Urothelium cell line (cell line): ENCODE results near the gene SMS.
A peak's percentile ranks its signal among the peaks of the same experiment; 100 is the strongest.
"Not testable (repeated sequence)": the region's sequence is repeated elsewhere in the genome, so short reads cannot be mapped to it uniquely, and the experiment has no call there.

Experiments
- DNase-seq: peaks from one replicate; pipeline ENCODE4 v3.0.0; 2011; ENCODE audit warnings: low spot score, mixed read lengths
- FAIRE-seq: peaks from 2 replicates; lab custom pipeline; 2011; peaks lifted over from hg19 to GRCh38; lab: Jason Lieb, UNC

SMS gene

DNA sequence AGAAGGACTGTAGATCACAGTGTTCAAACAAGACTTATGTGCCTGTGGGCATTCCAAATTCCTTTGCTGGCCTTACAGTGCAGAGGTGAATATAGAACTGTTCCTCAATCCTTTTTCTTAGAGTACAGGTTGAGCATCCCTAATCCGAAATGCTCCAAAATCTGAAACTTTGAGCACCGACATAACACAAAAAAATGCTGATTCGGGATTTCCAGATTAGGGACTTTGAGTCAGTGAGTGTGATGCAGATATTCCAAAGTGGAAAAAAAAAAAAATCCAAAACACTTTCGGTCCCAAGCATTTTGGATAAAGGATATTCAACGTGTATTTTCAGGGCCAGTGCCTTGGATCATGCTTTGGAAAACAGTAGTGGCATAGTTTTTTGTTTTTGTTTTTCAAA lies 9.2 kb downstream of the SMS start:
- FAIRE-seq (no peak), DNase-seq (no peak)

DNA sequence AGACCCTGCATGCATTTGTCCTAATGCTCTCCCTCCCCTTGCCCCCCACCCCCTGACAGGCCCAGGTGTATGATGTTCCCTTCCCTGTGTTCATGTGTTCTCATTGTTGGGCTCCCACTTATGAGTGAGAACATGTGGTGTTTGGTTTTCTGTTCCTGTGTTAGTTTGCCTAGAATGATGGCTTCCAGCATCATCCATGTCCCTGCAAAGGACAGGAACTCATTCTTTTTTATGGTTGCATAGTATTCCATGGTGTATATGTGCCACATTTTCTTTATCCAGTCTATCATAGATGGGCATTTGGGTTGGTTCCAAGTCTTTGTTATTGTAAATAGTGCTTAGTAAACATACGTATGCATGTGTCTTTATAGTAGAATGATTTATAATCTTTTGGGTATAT lies 10.0 kb downstream of the SMS start:
- DNase-seq, FAIRE-seq: not testable (repeated sequence)

DNA sequence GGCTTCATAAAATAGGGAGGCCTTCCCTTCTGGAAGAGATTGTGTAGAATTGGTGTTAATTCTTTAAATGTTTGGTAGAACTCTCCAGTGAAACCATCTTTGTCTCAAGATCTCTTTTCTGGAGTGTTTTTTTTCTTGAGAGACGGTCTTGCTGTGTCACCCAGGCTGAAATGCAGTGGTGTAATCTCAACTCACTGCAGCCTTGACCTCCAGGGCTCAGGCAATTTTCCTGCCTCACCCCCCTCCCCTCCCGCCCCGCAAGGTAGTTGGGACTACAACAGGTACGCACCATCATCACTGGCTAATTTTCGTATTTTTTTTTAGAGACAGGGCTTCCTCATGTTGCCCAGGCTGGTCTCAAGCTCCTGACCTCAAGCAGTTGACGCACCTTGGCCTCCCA lies 12.1 kb downstream of the SMS start:
- FAIRE-seq, result no peak
- no peak for DNase-seq

DNA sequence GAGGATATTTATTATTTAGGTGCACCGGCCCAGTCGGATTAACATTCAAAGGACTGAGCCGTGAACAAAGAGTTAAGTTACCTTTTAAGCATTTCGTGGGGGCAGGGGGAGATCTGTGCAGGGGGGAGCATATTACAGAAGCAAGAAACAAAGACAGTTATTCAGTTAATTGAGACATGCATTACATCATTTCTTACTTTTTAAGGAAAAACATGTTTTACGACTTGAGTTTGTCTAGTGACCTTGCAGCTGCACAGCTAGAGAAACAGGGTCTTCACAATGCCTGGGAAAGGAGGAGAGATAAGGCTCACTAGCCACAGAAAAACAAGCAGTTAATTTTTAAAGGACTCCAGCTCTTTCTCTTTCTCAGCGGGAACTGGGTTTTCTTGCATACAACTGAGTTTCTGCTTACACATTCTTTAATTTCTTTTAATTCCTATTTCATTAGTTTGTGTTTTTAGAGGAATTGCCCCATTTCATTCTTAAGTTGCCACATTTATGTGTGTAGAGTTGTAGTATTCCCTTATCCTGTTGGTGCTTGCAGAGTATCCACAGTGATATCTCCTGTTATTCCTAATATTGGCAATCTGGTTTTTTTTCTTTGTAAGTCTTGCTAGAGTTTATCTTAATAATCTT lies 12.8 kb downstream of the SMS start:
- DNase-seq, FAIRE-seq: not testable (repeated sequence)

DNA sequence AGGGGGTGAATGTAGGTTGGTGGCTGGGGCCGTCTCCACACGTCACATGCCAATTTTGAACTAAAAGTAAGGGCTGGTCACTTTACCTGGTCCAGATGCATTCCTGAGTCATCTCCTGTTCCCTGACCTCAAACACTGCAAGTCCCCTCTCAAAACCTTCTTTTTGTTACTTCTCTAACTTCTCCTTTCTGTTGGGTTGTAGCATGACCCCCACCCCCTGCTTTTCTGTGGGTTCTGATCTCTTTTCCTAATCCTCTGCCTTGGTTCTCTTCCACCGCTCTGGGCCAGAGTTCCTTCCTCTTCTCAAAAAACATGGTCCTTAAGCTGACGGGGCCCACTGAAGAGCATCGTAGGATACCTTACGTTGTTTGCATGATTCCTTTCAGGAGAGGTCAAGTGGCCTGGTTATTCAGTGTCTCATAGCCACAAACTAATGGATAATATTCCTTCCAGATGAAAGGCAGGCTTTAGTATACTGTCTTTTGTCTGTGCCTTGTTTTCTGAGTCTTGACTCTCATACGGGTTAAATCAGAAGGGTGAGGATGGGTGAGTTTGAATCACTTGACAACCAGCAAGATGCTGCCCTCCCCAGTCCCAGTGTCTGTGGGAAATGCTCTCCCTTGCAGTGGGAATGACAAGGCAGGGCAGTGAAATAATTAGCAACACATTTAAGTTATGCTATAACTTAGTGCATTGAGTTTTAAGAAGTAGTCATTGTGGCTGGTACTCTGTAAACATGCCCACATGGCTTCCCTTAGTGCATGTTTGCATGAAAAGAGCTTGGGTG lies 15.1 kb downstream of the SMS start:
- no peak for DNase-seq
- no peak for FAIRE-seq

DNA sequence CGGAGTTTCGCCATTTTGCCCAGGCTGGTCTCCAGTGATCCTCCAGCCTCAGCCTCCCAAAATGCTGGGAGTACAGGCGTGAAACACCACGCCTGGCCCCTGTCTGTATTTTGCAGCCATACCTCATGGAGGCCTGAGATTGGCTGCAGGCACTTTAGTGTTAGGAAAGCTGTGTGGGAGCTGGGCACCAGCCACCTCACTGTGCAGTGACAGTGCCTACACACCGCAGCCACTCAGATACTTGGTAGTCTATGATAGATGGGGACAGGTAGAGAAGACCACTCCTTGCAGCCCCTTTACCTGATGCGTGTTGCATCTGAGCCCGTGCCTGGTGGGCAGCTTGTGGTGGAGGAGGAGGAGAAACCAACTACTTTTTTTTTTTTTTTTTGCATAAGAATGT lies 16.3 kb downstream of the SMS start:
- FAIRE-seq, result no peak
- no peak for DNase-seq

DNA sequence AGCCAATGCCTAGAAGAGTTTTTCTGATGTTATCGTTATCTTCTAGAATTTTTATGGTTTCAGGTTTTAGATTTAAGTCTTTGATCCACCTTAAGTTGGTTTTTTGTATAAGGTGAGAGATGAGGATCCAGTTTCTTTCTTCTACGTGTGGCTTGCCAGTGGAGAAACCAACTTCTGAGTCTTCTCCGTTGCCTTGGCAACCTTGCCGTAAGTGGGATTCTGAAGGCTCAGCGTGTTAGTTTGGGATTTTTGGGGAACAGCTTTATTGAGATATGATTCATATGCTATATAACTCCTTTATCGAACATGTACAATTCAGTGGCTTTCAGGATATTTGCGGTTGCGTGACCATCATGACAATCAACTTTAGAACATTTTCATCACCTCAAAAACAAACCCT lies 17.7 kb downstream of the SMS start:
- FAIRE-seq (no peak), DNase-seq (no peak)

DNA sequence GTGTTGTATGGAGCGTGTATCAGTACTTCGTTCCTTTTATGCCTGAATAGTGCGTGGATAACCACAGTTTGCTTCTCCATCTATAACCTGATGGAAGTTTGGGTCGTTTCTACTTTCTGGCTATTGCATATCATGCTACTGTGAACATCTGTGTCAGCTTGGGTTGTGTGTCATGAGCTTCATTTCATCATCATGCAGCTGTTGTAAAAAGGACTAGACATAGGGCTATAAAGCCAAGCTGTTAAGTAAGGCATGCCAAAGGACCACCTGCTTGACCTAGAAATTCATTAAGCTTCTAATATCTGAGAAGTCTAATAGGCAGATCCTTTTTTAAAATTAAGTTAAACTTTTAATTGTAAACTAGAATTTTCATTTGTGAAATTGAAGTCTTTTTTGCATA lies 18.4 kb downstream of the SMS start:
- DNase-seq, result no peak
- FAIRE-seq, result no peak

DNA sequence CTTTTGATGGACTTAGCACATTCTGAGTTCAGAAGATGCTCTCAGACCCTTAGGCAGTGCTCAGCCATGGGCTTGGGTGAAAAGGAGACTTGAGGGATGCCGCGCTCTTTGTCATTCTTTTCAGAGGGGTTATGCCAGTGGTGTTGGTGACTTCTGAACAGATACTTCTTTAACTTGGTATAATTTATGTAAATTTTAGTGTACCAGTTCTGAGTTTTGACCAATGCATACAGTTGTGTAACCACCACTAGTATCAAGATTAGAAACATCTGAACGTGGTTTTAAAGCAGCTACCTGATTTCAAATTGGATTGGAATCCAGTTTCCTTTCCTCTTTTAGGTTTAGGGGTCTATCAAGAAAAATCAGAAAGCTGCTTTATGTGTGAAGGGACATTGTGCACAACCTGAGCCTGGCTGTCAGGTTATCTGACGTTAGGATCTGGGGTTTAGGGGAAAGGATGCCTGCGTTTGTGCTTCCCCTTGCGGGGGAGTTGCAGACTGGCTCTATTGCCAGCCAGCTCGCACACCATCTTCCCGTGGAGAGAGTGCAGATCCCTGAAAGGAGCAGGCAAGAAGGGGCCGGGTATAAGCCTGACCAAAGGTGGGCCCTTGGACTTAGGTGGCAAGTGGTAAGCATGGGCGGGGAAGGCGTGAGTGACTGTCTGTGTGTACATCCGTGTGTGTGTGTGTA lies 19.0 kb downstream of the SMS start:
- DNase-seq, result no peak
- no peak for FAIRE-seq

DNA sequence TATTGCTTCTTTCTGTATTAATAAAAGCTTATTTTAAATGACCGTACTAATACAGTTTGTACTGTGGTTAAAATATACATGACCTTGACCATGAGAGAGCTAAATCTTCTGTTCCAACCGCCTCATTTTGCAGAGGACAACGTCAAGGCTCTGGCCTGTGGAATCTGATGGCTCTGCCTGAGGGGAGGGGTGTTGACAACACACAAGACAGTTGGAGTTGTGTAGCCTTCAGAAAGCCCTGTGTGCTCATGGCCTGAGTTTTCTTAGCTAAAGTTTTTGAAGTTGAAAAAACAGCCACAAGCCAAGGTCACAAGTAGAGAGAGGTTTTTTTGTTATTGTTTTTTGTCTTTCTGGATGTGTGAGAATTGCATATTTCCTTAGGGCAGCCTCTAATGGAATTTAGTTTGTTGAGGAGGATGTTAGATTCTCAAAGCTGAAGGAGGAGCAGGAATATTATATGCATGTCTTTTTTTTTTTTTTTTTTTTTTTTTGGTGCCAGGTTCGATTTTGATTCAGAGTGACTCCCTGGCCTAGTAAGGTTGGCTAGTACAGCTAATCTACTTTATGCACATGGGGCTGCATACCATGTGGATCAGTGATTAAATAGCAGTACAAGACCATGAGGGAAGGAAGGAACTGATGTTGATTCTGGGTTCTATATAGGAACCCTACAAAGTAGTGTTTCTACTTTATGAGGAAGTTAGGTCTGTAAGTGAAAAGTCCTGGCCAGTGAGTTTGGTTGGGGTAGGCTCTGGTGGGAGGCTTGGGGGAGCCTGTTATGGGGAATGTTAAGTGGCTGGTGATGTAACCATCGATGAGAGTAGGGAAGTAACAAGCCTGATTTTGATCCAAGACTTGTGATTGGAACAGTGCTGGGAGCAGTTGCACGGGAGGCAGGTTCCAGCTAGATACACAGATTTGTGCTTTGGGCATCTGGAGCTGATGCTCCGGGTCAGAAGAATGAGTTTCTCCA lies 20.3 kb downstream of the SMS start:
- FAIRE-seq (no peak), DNase-seq (no peak)

DNA sequence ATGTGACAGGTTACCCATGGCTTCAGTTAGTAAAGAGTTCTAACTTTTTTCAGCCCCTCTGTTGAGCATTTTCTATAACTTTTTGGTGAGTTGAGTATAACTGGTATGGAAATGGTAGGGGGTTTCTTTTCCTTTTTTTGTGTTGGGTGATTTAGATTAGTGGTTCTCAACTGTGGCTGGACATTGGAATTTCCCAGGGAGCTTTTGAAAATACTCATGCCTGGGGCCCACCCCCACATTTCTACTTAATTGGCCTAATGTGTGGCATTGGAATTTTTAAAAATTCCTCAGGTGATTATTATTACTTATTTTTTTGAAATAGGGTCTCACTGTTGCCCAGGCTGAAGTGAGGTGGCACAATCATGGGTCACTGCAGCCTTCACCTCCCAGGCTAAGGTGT lies 21.9 kb downstream of the SMS start:
- no peak for FAIRE-seq

DNA sequence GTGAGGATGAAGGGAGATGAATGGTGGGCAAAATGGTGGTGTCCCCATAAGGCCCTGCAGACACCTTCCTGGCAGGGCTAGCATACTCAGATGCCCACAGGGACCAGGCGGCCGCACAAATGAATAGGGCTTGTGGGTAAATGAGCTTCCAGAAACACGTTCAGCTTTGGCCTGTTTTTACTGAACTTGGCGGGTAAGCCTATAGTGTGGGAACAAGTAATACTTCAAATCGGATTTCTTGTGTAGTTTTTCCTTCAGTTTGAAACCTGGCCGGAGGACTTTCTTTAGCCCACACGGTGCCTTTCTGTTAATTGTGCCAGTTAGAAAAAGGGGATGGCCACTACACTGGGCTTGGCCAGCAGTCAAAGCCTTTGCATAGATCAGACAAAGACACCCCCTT lies 22.8 kb downstream of the SMS start:
- DNase-seq, result no peak
- FAIRE-seq, result no peak

More for the DNA sequence above, 21.9 kb downstream of the SMS start:
- DNase-seq, result no peak

DNA sequence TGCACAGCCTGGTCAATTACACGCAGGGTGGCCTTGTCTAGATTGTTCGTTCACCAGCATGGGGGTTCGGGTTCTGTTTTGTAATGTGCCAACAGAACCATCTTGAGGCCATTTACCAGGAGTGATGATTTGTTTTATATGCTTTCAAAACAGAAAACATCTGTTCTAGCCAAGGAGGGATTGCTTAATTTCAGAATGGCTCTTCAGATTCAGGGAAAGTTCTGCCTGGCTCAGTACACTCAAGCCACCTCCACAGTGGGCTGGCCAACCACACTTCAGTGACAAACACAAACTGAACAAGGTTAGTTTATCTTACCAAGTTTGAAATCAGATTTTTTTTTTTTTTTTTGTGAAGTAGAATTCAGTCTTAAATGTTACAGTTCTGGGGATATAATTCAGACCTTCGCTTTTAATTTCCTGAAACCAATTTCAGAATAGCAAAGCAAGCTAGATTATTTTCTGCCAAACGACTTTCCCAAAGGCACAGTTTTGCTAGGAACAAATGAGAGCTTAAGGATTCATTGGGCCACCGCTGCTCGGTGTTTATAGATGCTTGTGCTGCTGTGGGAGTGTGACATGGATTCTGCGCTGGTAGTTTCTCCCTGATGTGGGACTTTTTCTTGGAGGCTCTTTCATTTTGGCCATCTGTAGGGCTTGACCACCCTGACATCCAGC lies 23.4 kb downstream of the SMS start:
- DNase-seq (no peak), FAIRE-seq (no peak)

DNA sequence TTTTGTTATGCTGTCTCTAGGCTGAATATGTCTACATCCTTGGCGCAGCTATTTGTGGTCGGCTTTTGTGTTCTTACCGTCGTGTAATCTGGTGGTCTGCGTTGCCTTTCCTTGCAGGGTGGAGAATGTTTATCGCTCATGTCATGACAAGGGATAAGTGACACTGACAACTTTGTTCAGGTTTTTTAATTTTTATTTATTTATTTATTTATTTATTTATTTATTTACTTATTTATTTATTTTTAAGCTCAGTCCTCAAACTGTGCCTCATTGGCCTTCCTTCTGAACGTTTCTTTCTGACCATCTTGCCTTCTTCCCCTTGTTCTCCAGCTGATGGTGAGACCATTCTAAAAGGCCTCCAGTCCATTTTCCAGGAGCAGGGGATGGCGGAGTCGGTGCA lies 26.4 kb downstream of the SMS start:
- DNase-seq (no peak), FAIRE-seq (no peak)

DNA sequence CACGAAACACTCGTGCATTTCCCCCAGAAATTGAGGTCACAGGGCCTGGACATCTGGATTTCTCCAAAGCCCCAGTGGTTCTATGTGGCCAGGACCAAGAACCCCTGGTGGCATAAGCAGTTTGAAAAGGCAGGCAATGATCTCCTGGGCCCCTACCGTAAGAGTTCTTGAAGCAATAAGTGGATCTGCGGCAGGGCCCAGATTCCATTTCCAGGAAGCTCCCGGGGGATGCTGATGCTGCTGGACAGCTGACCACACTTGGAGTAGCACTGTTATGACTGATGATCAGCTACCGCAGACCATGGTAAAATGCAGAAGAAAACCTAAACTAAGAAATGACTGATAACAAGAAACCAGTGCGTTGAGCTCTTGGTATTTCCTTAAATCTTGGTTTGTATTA lies 27.8 kb downstream of the SMS start:
- DNase-seq, result no peak
- FAIRE-seq, result no peak

DNA sequence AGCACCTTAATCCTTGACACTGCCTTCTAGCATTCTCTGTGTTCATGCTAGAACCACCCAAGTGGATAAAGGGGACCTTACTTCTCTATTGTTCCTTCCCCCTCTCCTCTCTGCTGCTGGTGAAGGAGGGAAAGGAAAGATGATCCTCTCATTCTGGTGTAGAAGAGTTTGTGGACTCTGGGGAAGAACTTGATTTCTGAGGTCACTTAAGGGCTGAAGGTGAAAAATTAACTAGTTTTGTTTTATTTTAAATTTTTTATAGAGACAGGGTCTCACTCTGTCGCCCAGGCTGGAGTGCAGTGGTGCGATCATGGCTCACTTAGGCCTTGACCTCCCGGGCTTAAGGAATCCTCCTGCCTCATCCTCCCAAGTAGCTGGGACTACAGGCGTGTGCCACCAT lies 29.8 kb downstream of the SMS start:
- no peak for DNase-seq
- FAIRE-seq, result no peak

DNA sequence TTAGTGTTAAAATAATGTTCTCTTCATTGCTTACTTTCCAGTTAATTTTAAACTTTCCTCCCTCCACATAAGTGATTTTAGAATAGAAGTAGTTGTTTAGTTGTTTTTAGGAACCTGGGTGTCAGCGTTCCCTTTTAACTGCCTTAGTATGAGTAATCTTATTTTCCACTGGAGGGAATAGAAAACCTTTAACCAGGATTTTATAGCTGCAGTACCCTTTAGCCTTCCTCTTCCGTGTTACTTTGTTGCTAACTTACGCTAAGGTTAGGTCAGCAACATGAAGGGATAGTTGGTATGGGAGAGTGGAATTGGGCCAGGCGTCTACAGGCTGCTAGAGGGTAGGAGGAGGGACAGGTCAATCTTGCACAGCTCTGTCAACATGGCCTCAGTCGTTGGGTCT lies 31.5 kb downstream of the SMS start:
- no peak for FAIRE-seq
- DNase-seq, result no peak

DNA sequence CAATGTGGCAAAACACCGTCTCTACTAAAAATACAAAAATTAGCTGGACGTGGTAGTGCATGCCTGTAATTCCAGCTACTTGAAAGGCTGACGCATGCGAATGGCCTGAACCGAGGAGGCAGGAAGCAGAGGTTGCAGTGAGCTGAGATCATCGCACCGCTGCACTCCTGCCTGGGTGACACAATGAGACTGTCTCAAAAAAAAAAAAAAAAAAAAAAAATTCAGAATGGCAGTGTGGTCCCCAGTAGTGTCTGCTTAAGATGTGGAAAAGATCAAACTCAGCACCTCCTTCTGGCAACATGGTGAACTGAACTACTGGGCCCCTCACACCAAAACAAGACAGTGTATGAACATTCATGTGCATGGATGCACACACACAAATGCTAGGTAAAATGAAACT lies 32.2 kb downstream of the SMS start:
- FAIRE-seq (no peak), DNase-seq (peak; percentile 1)

DNA sequence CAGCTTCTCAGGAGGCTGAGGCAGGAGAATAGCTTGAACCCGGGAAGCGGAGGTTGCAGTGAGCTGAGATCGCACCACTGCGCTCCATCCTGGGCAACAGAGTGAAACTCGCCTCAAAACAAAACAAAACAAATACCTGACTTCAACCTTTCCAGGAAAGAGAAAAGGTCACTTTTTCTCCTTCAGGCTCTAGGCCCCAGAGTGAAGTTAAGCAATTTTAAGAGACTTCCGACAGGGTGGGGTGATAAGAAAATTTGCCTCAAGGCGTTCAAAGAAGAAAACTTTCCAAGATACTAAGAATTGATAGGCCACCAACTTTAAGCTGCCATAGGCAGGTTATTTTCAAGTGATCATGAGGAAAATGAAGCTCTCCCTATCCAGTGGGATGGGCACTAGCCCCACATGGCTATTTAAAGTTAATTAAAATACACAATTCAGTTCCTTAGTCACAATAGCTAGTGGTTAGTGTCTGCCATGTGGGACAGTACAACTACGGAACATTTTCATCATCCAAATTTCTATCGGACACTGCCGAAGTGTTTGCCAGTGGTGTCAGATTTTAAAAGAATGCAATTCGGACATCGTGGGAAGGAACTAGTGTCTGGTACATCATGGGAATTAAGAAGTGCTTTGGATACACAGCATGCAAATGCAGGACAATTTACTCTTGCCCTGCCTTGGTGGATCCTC lies 33.0 kb downstream of the SMS start:
- FAIRE-seq (no peak), DNase-seq (no peak)

DNA sequence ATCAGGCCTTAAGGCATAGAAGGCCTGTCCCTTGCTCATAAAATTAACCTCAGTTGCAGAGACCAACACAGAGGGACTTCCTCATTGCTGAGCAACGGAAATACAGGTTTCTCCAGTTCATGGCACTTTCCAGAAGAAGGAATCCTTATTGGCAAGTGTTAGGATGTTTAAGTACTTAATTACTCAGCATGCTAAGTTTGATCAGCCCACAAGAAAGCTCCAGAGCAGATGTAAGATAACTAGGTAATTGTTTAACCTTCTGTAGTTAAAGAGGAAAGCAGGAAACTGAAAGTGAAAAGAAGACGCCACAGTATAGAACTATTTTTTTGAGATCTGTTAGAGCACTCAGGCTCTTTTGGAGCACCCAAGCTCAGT lies 33.5 kb downstream of the SMS start:
- FAIRE-seq, result no peak
- no peak for DNase-seq
